Fibroblast of lung (primary cell): ENCODE results near the gene SLC22A17.

Experiments
- EZH2 ChIP-seq: IDR thresholded peaks from 2 replicates; pipeline ENCODE4 v1.5.1; 2012; ENCODE audit warnings: low read length, control low read depth, mild to moderate bottlenecking; ENCODE audit errors: missing control alignments
- TF ChIP-seq, protein P1 (sequence below), 2 donors: IDR thresholded peaks in 1 of 2; conservative IDR thresholded peaks in 1 of 2; 1 replicate in 1 of 2; 2 replicates in 1 of 2; pipeline ENCODE4 v1.5.1; 2011 to 2012; ENCODE audit warnings: low read length in 2 of 2, control low read depth in 1 of 2, inconsistent platforms in 1 of 2, low read depth in 1 of 2, mild to moderate bottlenecking in 1 of 2

DNA sequence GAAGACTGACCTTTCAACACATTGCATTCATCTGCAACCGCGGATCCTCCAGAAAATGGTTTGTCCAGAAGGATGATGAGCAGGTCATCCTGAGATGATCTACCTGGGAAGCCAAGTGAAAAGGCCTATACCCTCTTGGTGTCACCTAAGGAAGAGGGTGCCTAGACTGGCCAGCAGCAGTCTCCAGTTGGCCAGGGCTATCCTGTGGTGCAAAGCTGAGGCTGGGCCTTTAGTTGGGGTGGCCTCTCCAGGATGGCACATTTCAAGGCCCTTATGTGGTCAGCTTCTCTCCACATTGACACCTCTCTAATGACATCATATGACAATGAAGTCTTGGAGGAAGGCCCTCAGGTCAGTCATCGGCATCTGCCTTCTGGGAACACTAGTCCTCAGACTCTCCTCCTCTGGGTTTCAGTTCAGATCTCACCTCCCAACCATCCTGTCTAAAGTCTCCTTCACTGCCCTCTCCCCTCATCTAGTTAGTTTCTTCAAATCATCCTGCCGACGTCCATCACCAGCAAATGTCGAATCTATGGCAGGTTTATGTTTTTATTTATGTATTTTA lies 3.3 kb upstream of the SLC22A17 start:
- TF ChIP-seq, protein P1, sequence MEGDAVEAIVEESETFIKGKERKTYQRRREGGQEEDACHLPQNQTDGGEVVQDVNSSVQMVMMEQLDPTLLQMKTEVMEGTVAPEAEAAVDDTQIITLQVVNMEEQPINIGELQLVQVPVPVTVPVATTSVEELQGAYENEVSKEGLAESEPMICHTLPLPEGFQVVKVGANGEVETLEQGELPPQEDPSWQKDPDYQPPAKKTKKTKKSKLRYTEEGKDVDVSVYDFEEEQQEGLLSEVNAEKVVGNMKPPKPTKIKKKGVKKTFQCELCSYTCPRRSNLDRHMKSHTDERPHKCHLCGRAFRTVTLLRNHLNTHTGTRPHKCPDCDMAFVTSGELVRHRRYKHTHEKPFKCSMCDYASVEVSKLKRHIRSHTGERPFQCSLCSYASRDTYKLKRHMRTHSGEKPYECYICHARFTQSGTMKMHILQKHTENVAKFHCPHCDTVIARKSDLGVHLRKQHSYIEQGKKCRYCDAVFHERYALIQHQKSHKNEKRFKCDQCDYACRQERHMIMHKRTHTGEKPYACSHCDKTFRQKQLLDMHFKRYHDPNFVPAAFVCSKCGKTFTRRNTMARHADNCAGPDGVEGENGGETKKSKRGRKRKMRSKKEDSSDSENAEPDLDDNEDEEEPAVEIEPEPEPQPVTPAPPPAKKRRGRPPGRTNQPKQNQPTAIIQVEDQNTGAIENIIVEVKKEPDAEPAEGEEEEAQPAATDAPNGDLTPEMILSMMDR (conservative IDR thresholded peaks at IDR 0.05 in 1 of 2, IDR thresholded peaks at IDR 0.05 in 1 of 2; ENCODE audit: low read depth in 1 of 2, low read length in 2 of 2), result no peak
- no peak for TF ChIP-seq EZH2
